HL-60 (cell line): ENCODE measurements around the gene SLC34A1.

ENCODE experiments used
- CTCF ChIP-seq: IDR thresholded peaks from one replicate; pipeline ENCODE4 v1.5.1; 2011; ENCODE audit warnings: low read length, control low read depth, inconsistent platforms; ENCODE audit not compliant: insufficient read depth
- GABPA ChIP-seq: IDR thresholded peaks from 2 replicates; pipeline ENCODE4 v1.6.1; 2012; ENCODE audit warnings: low read depth

- TF ChIP-seq CTCF (no peak), GABPA (no peak)
Observed at GRCh38 chr5:177421062-177421798, 37.0 kb downstream of the SLC34A1 start.
